ENCODE results near the gene AP3M1.

AP3M1 gene

DNA sequence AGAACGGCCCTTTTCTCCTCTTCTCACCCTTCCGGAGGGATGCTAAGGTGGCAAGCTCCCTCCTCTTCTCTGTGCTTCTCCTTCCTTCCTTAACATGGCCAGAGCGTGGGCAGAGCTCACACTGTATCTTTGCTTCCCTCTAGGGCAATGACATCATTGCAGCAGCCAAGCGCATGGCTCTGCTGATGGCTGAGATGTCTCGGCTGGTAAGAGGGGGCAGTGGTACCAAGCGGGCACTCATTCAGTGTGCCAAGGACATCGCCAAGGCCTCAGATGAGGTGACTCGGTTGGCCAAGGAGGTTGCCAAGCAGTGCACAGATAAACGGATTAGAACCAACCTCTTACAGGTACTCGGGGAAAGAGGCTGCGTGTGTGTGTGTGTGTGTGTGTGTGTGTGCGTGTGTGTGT, 36.6 kb downstream of the AP3M1 start:
- no peak for DNase-seq (ENCODE audit: low spot score)

DNA sequence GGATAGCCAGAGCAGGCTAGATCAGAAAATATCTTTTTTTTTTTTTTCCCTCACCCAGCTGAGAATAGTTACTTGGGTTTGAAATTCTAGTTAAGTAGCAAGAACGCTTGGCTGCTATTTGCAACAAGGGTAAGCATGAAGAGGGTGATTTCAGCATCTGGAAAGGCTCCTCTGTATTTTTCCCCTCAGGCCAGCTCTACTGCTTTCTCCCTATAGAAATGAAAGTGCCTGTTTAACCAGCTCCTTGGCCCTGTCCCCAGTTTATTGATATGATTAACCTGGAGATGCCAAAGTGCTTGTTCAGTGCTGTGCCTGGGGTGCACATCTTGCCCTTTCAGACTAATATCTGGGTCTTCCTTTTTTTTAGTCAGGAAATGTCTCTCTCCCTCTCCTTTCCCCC, 37.1 kb downstream of the AP3M1 start:
- DNase-seq (ENCODE audit: low spot score) = no peak

DNA sequence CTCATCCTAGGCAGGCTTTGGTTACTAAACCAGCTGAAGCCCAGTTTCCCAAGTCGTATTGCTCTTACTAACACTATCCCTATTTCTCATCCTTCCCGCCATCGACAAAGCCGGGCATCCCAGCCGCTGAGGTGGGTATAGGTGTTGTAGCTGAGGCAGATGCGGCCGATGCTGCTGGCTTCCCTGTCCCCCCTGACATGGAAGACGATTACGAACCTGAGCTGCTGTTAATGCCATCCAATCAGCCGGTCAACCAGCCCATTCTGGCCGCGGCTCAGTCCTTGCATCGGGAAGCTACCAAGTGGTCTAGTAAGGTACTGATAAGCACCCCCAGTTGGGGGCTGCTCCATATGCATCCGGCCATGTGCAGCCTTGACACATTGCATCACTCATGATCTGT, 38.8 kb downstream of the AP3M1 start:
- no peak for DNase-seq (ENCODE audit: low spot score)

DNA sequence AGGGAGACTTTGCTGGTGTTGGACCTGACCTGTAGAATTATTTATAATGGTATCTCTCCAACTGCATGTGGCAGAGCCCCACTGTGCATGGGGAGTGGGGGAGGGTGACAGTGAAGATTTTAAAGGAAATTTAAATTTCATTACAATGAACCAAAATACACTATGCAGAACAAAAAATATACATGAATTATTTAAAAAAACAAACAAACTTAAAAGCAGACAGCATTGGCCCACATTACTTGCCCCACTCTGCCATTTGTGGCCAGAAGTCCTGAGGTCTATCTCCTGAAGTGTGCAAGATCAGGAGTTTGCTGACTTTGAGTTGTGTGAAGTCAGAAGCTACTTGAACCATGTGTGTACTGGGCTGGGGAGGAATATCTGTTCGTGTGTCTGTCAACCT, 40.5 kb downstream of the AP3M1 start:
- no peak for DNase-seq (ENCODE audit: low spot score)

DNA sequence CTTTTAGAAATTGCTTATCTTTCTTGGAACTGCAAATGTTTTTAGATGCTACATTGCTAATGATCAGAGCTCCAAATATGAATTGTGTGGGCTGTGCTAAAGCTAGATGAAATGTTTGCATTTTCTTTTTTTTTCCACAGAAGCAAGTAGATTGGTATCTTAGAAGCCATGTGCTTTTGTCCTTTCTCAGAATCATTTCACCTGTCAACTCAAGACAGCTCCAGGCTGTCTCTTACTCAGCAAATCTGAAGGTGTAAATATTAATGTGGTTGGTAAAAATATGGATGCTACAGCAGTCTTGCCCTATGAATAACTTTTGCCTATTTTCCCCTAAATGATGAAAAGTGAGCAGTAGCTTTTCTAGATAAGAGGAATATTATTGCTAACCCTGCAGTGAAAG, 41.2 kb downstream of the AP3M1 start:
- DNase-seq (ENCODE audit: low spot score) = no peak

DNA sequence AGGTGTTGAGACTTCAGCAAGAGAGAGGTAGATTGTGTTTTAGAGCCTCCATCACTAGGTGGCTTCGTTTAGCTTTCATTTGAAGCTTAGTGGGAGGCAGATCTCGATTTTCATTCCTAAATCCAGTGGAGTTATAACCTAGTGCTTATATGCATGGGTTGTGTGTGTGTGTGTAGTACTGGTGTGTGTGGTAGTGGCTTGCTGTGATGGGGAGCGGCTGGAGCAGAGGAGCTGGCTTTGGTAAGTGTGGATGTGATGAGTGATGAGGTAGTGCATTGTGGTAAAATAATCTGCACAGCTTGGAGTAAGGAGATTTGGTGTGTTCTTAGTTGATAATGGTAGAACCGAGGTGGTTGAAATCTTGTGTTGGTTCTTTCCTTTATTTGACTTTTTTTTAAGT, 43.2 kb downstream of the AP3M1 start:
- no peak for DNase-seq (ENCODE audit: low spot score)

DNA sequence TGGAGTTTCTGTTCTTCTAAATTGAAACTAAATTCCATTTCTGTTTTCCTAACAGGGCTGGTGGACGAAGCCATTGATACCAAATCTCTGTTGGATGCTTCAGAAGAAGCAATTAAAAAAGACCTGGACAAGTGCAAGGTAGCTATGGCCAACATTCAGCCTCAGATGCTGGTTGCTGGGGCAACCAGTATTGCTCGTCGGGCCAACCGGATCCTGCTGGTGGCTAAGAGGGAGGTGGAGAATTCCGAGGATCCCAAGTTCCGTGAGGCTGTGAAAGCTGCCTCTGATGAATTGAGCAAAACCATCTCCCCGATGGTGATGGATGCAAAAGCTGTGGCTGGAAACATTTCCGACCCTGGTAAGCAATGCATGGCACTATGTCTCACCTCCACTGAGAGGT, 45.6 kb downstream of the AP3M1 start:
- DNase-seq (ENCODE audit: low spot score) = no peak

DNA sequence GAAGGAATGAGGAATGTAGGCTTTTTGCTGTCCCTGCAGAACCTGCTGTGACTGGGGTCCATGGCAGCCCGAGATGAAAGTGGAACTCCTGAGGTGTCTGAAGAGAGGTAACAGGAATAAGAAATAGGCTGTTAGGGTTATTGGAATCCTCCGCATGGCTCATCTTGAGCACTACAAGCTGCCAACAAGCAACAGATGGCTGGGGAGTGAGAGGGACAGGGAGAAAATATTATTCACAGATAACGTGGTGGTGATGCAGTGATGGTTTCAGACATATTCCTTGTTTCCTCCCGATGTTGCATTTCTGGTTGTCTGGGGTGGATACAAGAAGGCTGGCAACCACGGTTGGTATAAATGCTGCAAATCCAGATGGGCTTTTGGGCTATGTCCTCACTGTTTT, 46.1 kb downstream of the AP3M1 start:
- no peak for DNase-seq (ENCODE audit: low spot score)

DNA sequence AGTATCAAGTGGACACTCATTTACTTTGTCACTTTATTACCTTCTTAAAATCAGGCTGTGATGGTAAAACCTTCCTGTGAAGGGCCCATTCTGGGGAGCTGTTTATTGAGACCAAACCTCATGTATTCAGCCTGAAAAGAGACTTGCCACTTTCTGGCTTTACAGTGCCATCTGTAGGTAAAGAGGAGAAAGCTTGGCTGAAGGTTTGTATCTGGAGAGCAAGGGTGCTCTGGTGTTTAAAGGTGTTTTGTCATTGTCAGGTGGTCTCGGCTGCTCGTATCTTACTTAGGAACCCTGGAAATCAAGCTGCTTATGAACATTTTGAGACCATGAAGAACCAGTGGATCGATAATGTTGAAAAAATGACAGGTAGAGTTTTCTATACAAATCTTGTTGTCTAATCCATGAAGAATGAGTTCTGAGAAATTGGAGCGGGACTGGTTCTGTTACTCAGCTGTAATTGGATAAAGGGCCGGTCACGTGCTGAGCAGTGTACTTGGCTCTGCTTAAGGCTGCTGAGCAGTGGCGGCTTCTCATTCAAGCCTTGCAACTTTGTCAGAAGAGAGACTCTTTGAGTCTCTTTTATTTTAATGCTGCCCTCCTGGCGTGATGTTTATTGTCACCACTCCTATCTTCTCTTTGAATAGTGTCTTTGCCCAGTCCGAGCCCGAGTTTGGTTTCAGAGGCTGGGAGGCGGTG, 46.9 kb downstream of the AP3M1 start:
- no peak for DNase-seq (ENCODE audit: low spot score)

DNA sequence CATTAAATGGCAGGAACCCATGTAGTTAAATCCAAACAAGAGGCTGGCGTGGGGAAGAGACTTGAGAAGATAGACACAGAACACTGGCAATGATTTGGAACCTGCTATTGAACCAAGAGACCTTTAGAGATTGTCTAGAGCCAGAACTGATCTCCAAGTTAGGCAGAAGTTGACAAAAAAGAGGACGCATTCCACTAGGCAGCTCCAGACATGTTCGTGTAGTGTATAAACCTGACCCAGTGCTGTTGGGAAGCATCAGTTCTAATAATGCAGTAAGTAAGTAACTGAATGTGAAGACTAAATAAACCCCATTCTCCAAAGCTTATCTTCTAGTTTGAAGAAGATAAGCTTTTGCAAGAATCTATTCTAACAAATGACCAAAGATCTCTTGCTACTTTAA, 50.8 kb downstream of the AP3M1 start:
- DNase-seq (ENCODE audit: low spot score) = no peak

DNA sequence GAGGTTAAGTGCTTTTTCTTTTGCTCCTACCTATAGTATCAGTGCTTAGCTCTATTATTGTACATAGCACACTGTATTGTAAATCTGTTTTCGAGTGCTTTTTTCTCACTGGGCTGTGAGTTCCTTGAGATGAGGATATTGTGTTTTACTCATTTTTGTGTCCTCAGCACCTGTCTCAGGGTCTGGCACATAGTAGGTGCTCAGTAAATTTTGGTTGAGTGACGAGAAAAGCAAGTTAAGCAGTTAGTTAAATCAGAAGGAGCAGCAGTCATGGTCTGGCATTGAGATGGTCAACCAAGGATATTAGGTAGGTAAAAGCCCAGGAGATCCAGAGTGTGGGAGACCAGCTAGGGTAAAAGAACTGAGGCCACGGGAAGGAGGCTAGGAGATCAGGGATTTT, 51.2 kb downstream of the AP3M1 start:
- DNase-seq (ENCODE audit: low spot score) = no peak

DNA sequence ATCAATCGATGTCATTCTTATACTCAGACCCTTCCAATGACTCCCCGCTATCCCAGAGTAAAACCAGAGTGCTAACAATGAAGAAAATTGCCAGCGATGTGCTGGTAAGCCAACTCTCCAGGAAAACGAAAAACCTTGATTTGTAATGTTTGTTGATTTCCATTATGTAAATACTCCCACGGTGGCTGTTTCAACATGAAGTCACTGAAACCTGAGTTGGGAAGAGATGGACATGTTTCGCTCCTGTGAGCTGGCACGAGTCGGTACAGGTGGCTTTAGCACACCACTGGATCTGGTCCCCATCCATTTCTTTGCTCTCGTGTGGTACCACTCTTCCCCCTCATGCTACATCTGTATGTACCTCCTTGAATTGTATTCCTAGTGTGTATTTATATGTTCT, 52.9 kb downstream of the AP3M1 start:
- DNase-seq (ENCODE audit: low spot score) = no peak

DNA sequence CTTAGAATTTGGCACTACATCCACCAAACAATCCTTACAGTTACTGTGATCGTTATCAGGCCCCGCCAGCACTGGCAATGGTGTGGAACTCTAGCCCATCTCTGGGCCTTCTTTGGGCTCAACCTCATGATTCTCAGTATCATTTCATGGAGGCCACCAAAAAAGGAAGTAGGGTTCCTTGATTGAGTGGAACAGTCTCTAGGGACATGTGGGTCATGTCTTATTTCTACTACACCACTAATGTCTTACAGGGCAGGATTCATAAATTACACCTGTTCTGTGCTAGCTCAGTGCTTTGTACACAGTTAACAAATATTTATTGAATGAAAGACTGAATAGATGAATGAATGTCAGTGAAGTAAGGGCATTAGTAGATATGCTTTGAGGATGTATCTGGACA, 53.9 kb downstream of the AP3M1 start:
- DNase-seq (ENCODE audit: low spot score) = no peak

DNA sequence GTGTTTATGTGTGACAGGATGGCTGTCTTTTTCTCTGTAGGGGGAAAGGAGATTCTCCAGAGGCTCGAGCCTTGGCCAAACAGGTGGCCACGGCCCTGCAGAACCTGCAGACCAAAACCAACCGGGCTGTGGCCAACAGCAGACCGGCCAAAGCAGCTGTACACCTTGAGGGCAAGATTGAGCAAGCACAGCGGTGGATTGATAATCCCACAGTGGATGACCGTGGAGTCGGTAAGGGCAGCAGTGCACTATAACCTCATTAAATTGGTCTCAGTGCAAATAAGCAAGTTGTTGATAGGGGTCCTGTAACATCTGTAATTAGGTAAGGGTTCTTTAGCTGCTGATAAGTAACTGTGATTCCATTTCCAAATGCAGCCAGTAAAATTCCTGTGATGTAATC, 56.4 kb downstream of the AP3M1 start:
- DNase-seq (ENCODE audit: low spot score) = no peak

DNA sequence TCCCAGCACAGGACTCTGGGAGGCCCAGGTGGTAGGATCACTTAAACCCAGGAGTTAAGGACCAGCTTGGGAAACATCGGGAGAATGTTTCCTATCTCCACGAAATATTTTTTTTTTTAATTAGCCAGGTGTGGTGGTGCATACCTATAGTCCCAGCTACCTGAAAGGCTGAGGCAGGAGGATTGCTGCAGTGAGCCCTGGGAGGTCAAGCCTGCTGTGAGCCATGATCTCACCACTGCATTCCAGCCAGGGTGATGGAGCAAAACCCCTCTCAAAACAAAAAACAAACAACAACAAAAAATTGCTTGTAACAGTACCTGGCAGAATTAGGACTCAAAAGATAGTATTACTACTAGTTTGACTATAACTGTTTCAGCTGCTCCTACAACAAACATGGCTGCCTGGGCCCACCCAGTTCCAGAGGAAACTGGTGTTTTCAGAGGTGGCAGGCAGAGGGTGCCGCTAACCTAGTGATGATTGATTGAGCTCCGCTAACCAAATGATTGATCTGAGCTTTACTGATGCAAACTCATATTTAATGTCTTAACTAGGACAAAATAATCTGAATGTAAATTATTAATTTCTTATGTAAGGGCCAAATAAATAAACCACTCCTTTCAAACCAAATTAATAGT, 57.0 kb downstream of the AP3M1 start:
- no peak for DNase-seq (ENCODE audit: low spot score)

DNA sequence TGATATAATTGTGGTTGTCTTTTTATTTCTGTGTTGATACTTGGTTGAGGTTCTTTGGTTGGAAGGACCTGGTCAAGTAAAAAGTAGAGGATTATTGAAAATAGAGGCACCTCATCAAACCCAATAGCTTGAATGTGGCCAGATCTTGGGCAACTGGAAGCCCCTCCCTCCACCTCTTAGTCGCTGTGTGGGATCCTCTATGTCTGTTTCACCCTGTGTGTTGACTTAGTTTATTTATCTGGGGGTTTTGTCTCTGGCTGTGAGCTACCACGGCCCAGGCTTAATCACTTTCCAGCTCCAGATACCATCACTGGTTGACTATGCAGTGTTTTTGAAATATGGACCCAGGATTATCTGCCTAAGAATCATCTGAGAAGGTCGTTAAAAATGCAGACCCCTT, 58.3 kb downstream of the AP3M1 start:
- no peak for DNase-seq (ENCODE audit: low spot score)

DNA sequence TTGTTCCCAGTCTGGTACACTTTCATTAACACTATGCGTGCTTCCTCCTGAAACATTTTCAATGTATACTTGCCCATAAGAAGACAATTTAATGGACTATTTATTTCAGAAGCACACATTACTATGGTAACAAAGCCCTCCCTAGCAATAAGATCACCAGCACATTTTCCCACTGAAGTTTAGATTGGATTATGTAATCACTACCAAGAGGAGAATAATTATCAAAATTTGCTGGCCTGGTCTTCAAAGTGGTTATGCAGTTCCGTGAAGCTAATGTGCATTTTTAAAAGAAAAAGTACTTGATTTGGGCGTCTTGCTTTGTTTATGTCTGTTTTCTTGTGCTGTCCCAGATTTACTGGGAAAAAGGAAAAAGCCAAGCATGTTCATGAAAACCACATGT, 61.9 kb downstream of the AP3M1 start:
- no peak for DNase-seq (ENCODE audit: low spot score)

DNA sequence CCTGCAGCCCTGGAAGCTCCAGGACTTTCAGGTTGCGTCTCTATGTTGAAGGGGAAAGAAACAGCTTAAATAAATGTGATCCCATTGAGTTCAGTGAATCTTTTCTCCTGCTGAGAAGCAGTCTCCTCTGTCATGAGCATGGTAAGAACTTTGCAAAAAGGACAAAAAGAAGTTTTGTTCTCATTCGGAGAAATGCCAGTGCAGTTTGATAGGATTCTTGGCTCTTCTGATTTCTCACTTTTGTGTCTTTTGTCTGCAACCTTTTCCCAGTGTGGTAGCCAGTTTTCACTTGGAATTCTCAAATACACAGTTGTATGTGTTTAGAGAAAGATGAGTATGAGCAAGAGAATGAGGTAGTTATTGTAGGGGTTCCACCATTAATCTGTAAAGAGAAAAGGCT, 64.3 kb downstream of the AP3M1 start:
- DNase-seq (ENCODE audit: low spot score) = no peak

DNA sequence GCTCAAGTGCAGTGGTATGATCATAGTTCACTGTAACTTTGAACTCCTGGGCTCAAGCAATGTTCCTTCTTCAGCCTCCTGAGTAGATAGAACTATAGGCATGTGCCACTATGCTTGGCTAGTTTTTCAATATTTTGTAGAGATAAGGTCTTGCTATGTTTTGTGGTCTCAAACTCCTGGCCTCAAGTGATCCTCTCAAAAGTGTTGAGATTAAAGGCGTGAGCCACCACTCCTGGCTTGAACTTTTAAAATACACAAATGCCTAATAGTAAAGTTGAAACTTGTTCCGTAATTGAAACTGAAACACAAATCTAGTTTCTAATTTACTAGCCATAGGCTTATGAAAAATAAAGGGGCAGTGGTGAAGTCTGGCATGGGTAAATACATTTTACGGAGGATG, 65.7 kb downstream of the AP3M1 start:
- DNase-seq (ENCODE audit: low spot score) = no peak

DNA sequence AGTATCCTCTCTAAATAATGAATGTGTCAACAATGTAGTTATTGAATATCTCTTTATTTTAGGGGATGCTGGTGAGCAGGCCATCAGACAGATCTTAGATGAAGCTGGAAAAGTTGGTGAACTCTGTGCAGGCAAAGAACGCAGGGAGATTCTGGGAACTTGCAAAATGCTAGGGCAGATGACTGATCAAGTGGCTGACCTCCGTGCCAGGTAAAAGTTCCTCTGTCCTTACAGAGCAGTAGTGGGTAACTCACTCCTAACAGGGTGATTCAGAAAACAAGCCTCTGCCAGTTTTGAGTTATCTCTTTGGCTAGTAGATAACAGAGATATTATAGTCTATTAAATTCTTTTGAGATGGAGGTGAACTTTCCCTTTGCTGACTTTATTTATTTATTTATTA, 67.3 kb downstream of the AP3M1 start:
- no peak for DNase-seq (ENCODE audit: low spot score)

DNA sequence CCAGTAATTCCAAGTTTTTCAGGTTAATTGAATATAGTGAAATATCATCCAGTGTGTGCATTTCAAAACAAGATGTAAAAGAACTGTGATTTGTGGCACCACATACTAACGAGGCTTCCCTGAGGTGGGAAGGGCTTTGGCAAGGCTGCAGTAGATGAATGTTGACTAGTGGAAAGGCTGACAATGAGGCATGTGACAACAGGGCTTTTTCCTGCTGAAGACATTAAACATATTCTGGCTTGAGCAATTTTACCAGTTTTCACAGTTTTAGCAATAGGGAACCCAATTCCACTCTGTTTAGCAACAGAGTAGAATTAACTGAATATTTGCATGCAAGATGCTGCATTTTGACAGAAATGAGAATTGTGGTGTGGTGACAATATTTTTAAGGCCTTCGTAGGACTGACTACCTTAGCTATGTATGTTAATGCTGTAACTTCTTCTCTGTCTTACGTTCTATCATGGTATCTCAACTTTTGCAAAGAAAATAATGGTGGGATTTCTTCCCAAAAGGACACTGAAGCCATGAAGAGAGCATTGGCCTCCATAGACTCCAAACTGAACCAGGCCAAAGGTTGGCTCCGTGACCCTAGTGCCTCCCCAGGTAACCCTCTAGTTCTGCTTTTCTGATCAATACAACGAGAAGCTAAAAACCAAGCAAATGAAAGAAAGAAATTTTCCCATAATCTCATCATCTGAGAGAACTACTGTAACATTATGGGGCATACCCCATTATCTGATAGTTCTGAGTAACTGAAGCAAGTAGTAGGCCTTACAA, 68.5 kb downstream of the AP3M1 start:
- no peak for DNase-seq (ENCODE audit: low spot score)

DNA sequence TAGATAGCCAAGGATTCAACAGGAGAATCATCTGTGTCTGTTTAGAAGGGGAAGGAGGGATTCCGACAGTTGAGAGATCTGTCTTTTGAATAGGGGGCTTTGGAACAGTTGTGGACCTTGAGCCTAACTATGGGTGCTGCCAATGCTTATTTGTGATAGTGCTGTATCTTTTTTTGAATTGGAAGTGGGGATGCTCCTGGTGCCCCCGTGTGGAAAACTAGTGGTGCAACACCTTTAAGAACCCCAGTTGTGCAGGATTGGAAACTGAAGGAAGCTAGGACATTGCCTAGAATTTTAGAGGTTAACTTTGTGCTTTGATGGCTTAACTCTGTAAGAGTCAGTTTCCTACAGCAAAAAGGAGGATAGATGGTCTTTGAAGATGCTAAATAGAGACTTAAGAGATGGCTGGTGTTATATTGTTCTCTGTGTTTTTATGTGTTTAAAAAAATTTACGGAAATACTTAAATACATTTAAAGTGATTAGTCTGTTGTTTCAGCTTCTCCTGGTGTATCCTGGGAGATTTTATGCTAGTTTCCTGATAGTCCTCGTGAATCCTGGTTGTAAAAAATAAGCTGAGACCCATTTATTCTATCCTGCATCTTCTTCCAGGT, 69.3 kb downstream of the AP3M1 start:
- peak; percentile 58 for DNase-seq (ENCODE audit: low spot score)

DNA sequence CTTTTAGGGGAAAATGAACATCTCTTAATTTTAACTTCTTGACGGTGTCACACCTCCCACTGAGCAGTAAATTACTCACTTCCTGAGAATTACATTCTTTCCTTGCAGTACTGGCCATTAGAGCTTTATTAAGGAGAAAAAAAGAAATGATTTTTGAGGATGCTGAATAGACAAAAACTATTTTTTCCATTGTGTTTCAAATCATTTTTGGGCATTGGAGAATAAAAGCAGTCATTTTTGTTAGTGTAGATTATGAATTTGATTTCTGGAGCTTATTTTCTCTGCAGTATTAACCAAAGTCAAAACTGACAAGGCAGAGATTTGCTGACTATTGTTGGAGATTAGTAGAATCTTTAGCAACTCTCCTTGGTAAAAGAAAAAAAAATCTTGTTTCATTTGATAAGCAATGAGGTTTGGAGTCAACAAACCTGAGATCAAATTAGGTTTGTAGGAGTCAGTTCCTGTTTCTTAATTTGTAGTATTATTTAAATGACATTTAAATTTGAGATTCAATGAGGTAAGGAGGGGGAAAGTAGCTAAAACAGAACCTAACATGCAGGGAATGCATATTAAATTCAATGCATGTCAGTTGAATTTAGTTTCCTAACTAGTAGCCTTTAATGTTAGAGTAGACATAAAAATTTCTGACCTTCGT, 70.6 kb downstream of the AP3M1 start:
- no peak for DNase-seq (ENCODE audit: low spot score)
